Osteoblast (primary cell): ENCODE results near the gene SMOC1. TPM values are rescaled to one million over a fixed set of nuclear protein-coding genes. Genes with fewer than 3 reads are reported as not detected.

ENCODE experiments used
- DNase-seq: peaks from one replicate; pipeline ENCODE4 v3.0.0; 2011; ENCODE audit warnings: low spot score, mixed read lengths; ENCODE audit not compliant: insufficient read length; ENCODE audit errors: missing footprints
- H2AFZ ChIP-seq: 2 replicates; pipeline ENCODE4 v1.6.0; 2011; ENCODE audit warnings: mild to moderate bottlenecking, low read length
- H3K27ac ChIP-seq: 2 replicates; pipeline ENCODE4 v1.5.1; 2011; ENCODE audit warnings: mild to moderate bottlenecking, low read depth, low read length, moderate library complexity
- H3K27me3 ChIP-seq: 2 replicates; pipeline ENCODE4 v1.6.0; 2012; ENCODE audit warnings: mild to moderate bottlenecking, control low read depth, inconsistent platforms, low read length, moderate library complexity; ENCODE audit not compliant: insufficient read depth
- H3K36me3 ChIP-seq: 2 replicates; pipeline ENCODE4 v1.5.1; 2011; ENCODE audit warnings: mild to moderate bottlenecking, low read length, control low read depth, moderate library complexity; ENCODE audit not compliant: insufficient read depth
- H3K4me1 ChIP-seq: 2 replicates; pipeline ENCODE4 v1.5.1; 2011; ENCODE audit warnings: mild to moderate bottlenecking, low read length, control low read depth, moderate library complexity; ENCODE audit not compliant: insufficient read depth
- H3K4me2 ChIP-seq: 2 replicates; pipeline ENCODE4 v1.6.0; 2011; ENCODE audit warnings: mild to moderate bottlenecking, low read length; ENCODE audit not compliant: insufficient read depth
- H3K4me3 ChIP-seq: fragments of 200-600 bp; sonication (generic); 3 replicates; pipeline ENCODE4 v1.5.1; 2012; ENCODE audit warnings: mild to moderate bottlenecking, low read length, inconsistent platforms; ENCODE audit not compliant: insufficient read depth
- H3K79me2 ChIP-seq: 2 replicates; pipeline ENCODE4 v1.6.0; 2012; ENCODE audit warnings: mild to moderate bottlenecking, low read length, control low read depth, inconsistent platforms; ENCODE audit not compliant: insufficient read depth
- H3K9me3 ChIP-seq: 2 replicates; pipeline ENCODE4 v1.5.1; 2011; ENCODE audit warnings: low read depth, low read length, control low read depth
- H4K20me1 ChIP-seq: 2 replicates; pipeline ENCODE4 v1.6.0; 2012; ENCODE audit warnings: mild to moderate bottlenecking, low read length, control low read depth; ENCODE audit not compliant: insufficient read depth
- total RNA-seq: library from RNA; depleted of rRNA; stranded (reverse); fragments of >200 nt; gene quantifications from 2 replicates; pipeline ENCODE4 v1.2.3, GENCODE V29; 2012
- TF ChIP-seq, protein P1 (sequence below): IDR thresholded peaks from 2 replicates; pipeline ENCODE4 v1.5.1; 2011; ENCODE audit warnings: mild to moderate bottlenecking, low read depth, low read length, moderate library complexity; ENCODE audit errors: extremely low read depth

The SMOC1 gene
- total RNA-seq, 1 donor, result 25.7 TPM

DNA sequence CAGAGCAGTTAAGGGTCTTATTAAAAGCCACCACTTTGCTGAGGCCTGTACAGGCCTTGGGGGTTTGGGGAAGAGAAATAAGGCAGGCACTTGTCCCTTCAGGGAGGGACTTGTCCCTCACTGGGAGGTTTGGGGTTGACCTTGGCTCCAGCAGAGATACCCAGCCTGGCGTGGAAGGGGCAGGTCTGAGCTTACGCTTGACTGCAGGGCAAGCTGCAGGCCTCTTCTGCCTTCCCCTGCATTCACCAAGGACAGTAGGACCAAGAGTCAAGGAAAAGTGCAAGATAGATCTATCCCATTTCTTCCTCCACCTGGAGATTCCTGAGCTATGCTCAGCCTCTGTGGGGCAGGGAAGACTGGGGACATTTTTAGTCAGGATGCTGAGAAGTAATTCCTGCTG lies 154.3 kb downstream of the SMOC1 start:
- H3K36me3 ChIP-seq, result no peaks in the 10 kb centered on the region
- H3K79me2 ChIP-seq, result no peaks in the 10 kb centered on the region
- no peaks in the 10 kb centered on the region for H3K27me3 ChIP-seq
- TF ChIP-seq, protein P1, sequence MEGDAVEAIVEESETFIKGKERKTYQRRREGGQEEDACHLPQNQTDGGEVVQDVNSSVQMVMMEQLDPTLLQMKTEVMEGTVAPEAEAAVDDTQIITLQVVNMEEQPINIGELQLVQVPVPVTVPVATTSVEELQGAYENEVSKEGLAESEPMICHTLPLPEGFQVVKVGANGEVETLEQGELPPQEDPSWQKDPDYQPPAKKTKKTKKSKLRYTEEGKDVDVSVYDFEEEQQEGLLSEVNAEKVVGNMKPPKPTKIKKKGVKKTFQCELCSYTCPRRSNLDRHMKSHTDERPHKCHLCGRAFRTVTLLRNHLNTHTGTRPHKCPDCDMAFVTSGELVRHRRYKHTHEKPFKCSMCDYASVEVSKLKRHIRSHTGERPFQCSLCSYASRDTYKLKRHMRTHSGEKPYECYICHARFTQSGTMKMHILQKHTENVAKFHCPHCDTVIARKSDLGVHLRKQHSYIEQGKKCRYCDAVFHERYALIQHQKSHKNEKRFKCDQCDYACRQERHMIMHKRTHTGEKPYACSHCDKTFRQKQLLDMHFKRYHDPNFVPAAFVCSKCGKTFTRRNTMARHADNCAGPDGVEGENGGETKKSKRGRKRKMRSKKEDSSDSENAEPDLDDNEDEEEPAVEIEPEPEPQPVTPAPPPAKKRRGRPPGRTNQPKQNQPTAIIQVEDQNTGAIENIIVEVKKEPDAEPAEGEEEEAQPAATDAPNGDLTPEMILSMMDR, result no peak
- no peak for DNase-seq
- no peaks in the 10 kb centered on the region for H3K9me3 ChIP-seq
- no peak overlapping the region for H3K4me2 ChIP-seq
- no peaks in the 10 kb centered on the region for H4K20me1 ChIP-seq
- H3K27ac ChIP-seq, result no peak overlapping the region
- peaks cover 3% of the 10 kb centered on the region for H3K4me1 ChIP-seq
- no peak overlapping the region for H3K4me3 ChIP-seq
- H2AFZ ChIP-seq, result no peak overlapping the region

DNA sequence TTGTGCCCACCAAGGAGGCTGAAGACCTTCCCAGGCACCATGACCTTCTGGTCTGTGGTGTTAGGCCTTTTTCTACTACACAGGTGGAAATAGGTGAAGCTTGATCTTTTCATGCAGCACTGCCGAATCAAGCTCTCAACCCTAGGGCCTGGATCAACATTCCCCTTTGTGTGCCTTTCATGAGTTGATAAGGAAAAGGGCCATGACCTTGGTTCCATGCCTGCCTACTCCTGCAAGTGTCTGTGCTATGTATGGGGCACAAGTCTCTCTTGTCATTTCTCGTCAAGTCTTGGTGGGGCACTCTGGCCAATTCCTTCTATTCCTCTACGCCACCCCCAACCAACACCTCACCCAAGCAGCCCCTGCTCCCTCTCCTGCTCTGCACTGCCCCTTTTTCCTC lies 155.0 kb downstream of the SMOC1 start:
- Histone ChIP-seq H3K27ac (no peak overlapping the region), H3K4me3 (no peak overlapping the region)

DNA sequence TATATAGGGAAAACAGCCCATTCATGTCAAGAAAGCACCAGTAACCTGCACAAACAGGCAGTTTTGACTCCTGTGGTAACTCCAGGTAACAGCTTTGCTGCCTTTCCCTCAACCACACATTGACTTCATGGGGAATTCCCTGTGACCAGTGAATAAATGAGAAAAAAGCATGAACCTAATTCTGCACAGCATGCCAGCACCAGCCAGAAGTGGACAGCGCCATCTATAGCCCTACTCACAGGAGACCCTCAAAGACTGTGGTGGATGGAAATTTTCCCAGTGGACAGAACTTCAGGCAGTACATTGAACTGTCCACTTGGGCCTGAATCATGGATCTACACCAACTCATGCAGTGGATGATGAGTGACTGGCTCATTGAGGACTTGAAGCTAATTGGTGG lies 157.4 kb downstream of the SMOC1 start:
- H3K4me1 ChIP-seq, result peaks cover 3% of the 10 kb centered on the region
- no peak overlapping the region for H3K4me2 ChIP-seq
- no peaks in the 10 kb centered on the region for H4K20me1 ChIP-seq
- H2AFZ ChIP-seq, result no peak overlapping the region
- no peak for DNase-seq
- H3K9me3 ChIP-seq, result no peaks in the 10 kb centered on the region
- H3K27me3 ChIP-seq, result peaks cover 3% of the 10 kb centered on the region
- no peak overlapping the region for H3K4me3 ChIP-seq
- no peaks in the 10 kb centered on the region for H3K79me2 ChIP-seq
- H3K36me3 ChIP-seq, result no peaks in the 10 kb centered on the region
- TF ChIP-seq, protein P1, result no peak
- no peak overlapping the region for H3K27ac ChIP-seq

More for the DNA sequence above, 155.0 kb downstream of the SMOC1 start:
- Histone ChIP-seq H3K4me1 (peaks cover 3% of the 10 kb centered on the region), H2AFZ (no peak overlapping the region), H3K79me2 (no peaks in the 10 kb centered on the region), H4K20me1 (no peaks in the 10 kb centered on the region), H3K4me2 (no peak overlapping the region), H3K27me3 (no peaks in the 10 kb centered on the region), H3K9me3 (no peaks in the 10 kb centered on the region), H3K36me3 (no peaks in the 10 kb centered on the region)
- DNase-seq, result no peak
- TF ChIP-seq, protein P1, result no peak

DNA sequence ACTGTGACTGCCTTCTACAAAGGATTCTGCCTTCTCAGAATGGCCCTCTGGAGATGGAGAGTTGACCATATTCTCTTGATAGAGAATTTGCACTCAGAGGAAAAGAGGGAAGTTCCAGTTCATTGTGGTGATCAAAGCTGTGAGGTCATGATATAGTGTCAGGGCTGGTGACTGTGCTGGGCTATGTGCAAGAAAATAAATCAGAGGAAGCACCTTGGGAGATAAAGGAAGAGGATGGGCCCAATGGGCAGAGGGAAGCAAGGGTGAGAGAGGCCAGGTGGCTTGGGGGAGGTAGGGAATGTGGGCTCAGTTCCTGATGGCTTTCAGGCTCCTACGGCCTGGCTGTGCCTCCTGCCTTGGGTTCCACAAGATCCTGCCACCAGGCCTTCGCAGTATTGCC lies 163.8 kb downstream of the SMOC1 start:
- Histone ChIP-seq H3K27ac (no peak overlapping the region), H2AFZ (no peak overlapping the region), H3K79me2 (no peaks in the 10 kb centered on the region), H3K36me3 (no peaks in the 10 kb centered on the region), H3K4me2 (no peak overlapping the region), H3K4me3 (no peak overlapping the region), H3K9me3 (no peaks in the 10 kb centered on the region), H4K20me1 (no peaks in the 10 kb centered on the region), H3K4me1 (no peaks in the 10 kb centered on the region), H3K27me3 (peaks cover 5% of the 10 kb centered on the region)
- DNase-seq, result no peak
- TF ChIP-seq, protein P1, result no peak
